HG03175 (cell line): Measurements from ENCODE around the gene TFR2.
A peak's percentile ranks its signal among the peaks of the same experiment; 100 is the strongest.

Source experiments
- ATAC-seq: cut with Tn5 transposase; IDR thresholded peaks from one replicate; pipeline ENCODE4 v1.9.1; 2021; ENCODE audit warnings: mild to moderate bottlenecking, moderate library complexity; ENCODE audit not compliant: unreplicated experiment

Gene TFR2

DNA sequence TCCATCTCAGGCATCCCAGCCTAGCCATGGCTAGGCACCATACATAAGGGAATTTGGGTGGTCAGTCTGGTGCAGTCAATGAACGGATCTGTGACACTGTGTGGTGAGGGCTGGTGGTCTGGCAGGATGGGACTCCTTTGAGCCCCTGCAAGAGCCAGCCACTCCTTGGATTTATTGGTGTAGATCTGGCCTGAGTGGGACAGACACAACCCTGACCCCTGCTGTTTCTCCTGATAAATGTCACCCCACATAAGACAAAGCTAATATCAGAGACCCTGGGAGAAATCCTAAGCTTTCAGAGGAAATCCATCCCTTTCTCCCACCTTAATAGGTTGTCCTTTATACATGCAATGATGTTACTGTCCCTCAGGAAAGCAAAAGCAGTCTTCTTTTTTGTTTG lies 52.9 kb downstream of the TFR2 start:
- ATAC-seq: no peak

DNA sequence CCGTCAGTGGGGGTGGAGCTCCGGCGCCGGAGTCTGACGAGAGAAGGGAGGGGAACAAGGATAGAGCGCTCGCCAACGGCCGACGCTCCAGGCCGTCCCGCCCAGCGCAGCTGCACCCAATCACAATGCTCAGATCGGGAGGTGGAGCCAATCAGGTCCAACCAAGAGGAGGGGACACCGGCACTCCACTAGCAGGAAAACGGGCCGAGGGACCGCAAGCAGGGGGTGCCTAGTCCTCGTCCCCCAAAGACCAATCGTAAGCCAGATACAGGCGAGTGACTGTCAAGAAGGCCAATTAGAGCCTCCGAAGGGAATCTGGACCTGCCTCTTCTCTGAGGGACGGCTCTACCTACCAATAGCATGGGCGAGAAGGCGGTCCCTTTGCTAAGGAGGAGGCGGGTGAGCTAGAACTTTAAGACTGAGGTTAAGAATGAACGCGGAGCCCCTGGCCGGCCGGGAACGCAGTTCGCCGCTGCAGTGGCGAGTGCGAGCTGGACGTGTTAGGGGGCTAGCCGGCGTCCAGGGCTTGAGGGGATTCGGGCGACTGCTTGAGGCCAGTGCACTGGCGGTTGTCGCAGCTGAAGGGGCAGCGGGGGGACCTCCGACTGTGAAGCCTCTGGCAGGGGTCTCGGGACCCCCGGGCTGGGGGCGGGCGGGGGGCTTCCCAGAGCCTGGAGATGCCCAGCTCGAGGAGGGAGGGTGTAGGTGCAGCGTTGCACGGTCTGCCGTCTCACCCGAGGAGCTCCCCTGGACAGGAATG lies 54.9 kb downstream of the TFR2 start, which contains the start of gene FBXO24:
FBXO24 (plus strand) TSS at position 63 of the 760 bp plus-strand sequence; CDS start at position 361, 298 bp downstream.
- ATAC-seq: peak; percentile 82

GRCh38 chr7:100585511-100586265 lies 55.7 kb downstream of the TFR2 start, which contains the start of gene LRCH4:
LRCH4 (minus strand) TSS chr7:100586129; CDS start chr7:100586100, 29 bp downstream.
- ATAC-seq: peak; percentile 29

DNA sequence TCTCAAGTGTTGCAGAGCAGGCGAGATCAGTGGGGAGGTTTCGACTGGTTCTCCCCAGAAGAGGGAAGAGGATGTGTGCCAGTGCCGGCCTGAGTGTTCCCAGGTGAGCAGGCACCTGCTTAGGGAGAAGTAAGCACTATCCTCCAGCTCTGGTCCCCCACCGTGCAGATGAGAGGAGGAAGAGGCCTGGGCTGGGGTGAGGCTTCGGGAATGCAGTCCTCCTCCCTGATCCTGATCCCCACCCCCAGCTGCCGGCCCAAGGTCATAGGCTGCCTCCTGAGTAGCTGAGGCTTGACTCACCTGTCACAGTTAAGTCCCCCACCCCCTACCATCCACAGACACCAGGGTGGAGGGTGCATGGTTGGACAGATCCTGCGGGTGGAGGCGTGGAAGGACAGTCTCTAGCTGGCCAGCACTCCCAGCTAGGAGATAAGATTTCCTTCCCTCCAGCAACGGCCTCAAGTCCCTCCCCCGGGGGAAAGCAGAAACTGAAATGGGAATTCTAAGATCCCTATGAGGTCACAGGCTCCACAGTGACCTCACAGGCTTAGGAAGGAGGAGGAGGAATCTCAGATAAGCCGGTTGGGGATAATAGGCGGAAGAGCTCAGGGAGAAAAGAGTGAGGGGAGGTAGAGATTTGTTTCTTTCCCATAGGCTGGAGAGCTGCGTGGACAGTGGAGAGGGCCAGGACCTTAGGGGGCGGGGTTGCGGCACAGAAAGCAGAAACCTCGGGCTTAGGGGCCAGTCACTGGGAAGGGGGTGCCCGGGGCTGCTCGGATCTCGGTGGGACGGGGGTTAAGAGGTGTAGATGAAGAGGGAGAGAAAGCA lies 56.5 kb downstream of the TFR2 start:
- ATAC-seq: no peak

- ATAC-seq: no peak
Measured at GRCh38 chr7:100584054-100584682, 57.2 kb downstream of the TFR2 start.

DNA sequence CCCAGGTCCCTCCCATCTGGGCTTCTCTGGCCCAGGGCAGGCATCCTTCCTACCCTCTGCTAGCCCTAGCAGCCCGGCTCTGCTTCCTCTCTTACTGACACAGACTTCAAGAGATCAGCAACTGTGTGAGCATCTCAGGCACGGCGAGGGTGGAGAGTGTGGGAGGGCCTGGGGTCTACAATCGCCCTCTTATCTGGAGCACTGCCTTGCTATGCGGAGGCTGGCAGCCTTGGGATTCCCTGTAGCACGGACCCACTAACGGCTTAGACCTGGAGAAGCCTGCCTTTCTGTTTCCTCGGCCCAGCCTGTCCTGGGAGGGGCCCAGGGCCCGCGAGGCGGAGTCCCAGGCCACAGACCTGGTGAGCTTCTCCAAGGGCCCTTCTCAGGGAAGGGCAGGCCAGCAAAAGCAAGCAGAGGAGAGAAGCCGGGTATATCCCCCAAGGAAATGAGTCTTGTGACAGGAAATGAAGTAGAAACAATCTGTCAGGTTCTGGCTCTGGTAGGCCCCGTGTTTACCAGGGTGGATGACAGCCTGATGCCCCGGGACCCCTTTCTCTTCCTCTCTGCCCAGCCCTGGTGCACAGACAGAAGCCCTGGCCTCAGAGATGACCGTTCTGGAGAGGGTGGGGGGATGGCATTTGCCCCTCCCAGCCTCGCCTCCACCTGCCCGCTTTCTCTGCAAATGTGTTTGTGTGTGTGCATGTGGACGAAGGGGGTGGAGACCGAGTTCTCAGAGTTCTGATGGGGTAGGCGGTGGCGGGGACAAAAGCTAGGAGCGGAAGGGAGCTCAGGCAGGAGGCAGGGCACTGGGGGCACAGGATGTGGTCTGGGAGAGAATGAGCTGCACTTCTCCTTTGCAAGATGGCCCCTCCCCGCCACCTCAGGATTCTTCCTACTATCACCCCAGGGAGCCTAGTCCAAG lies 58.0 kb downstream of the TFR2 start:
- ATAC-seq: no peak

- ATAC-seq: no peak
Measured at GRCh38 chr7:100582650-100583049, 58.7 kb downstream of the TFR2 start.

GRCh38 chr7:100582041-100582579 lies 59.2 kb downstream of the TFR2 start:
- ATAC-seq: no peak

- no peak for ATAC-seq
Measured at GRCh38 chr7:100580466-100581283, 60.7 kb downstream of the TFR2 start.

GRCh38 chr7:100578246-100579183 lies 62.8 kb downstream of the TFR2 start:
- no peak for ATAC-seq

- no peak for ATAC-seq
Measured at GRCh38 chr7:100577507-100577906, 63.8 kb downstream of the TFR2 start.

DNA sequence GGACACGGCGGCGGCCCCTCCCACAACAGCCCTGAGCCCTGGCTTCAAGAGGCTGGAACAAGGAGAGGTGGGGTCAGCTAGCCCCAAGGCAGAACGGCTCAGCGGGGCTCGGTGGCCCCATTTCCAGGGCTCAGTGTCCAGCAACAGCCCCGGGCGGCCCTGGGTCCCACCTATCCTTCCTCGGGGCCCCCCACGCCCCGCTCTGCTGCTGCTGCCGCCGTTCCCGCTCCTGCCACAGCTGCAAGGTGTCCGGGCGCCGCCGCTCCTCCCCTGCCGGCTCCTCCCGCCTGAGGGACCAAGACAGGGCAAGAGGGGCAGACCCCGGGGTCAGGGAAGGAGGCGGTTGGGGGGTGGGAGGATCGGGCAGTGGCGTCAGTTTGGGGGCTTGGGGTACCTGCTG lies 64.2 kb downstream of the TFR2 start:
- ATAC-seq: no peak

- ATAC-seq: no peak
Measured at GRCh38 chr7:100576384-100576993, 64.9 kb downstream of the TFR2 start.

GRCh38 chr7:100575746-100576383 lies 65.5 kb downstream of the TFR2 start:
- ATAC-seq: no peak

GRCh38 chr7:100575206-100575631 lies 66.1 kb downstream of the TFR2 start:
- ATAC-seq: no peak
